NCI-H510A (cell line): ENCODE measurements around the gene PTBP2.
"Not testable (repeated sequence)": the region's sequence is repeated elsewhere in the genome, so short reads cannot be mapped to it uniquely, and the experiment has no call there.

ENCODE experiments used
- DNase-seq: peaks from one replicate; lab custom pipeline; 2025; lab: John Stamatoyannopoulos, UW

PTBP2 gene

DNA sequence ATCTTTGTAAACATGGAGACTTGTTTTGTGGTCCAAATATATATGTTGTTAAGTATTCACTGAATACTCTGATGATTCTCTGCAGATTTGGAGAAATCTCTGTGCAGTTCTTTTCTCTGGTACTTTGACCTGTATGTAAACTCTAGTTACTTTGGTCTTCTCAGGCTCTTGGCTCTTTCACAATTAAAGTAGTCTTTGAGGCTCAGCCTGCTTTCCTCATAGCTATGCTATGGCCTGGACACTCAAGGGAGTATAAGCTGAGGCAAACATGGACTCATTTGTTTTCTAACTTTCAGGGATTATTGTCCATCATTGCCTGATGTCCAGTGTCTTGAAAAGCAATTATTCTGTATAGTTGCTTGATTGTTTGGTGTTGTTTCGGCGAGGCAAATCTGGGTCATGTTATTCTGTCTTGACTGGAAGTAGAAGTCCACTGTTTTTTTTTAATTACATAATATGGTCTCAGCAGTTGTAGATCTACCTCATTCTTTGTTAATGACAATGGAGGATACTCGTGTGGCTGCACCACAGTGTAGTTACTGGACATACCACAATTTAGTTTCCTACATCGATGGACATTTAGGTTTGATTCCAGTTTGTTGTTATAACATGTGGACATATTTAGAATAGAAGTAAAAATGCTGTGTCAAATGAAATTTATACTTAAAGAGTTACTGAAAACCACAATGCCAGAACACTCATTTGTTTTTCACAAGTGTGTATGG is 9.2 kb downstream of the PTBP2 start:
- no peak for DNase-seq

DNA sequence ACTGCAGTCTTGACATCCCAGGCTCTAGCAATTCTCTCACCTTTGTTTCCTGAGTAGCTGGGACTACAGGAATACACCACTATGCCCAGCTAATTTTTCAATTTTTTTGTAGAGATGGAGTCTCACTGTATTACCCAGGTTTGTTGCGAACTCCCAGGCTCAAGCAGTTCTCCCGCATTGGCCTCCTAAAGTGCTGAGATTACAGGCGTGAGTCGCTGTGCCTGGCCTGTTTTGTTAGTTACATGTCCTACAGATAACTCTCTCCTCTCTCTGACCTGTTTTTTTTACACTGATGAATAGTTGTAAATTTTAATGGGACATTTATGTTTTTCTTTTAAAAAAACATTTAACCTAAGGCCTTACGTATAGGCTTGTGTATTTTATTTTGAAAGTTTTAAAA is 19.8 kb downstream of the PTBP2 start:
- no peak for DNase-seq

DNA sequence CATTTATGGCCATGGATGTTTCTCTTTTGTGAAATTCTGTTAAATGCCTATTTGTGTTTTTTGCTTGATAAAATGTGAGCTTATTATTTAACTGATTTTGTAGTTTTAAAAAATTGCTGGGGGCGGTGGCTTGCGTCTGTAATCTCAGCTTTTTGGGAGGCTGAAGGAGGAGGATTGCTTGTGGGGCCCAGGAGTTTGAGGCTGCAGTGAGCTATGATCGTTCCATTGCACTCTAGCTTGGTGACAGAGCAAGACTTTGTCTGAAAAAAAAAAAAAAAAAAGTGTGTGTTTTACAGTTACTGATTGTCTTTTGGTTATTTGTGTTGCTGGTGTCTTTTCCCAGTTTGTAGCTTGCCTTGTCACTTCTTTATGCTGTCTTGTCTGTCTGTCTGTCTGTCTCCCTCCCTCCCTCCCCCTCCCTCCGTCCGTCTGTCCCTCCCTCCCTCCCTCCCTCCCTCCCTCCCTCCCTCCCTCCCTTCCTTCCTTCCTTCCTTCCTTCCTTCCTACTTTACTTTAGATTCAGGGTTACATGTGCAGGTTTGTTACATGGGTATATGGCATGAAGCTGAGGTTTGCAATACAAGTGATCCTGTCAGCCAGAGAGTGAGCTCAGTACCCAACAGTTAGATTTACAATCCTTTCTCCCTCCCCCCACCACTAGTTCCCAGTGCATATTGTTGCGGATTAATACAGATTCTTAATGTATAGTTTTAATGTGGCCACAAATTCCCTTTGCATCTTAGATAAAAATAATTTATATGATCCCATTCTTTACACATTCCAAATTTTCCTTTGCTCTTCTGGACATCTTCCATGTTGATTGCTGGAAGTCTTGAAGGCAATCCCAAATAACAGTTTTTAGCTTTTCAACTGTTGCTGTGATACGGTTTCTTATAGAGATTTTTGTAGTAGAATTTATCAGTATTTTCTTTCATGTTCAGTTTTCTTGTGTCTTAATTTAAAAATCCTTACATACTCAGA is 25.1 kb downstream of the PTBP2 start:
- DNase-seq: no peak

DNA sequence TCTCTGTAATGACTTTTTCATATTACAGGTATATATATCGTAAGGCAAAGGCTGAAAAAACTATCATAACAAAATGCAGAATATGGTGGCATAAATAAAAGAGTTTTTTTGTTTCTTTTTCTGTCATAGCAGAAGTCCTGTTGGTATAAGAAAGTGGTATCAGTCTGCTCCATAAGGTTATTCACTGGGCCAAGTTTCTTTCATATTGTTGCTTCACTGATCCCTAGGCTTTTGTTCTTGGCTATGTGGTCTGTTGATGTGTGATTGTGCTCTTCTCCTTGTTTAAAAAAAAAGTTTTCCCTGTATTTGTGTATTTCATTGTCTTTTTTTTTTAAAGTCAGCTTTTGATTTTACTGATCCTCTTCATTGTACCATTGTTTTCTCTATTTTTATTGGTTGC is 26.0 kb downstream of the PTBP2 start:
- DNase-seq: no peak

DNA sequence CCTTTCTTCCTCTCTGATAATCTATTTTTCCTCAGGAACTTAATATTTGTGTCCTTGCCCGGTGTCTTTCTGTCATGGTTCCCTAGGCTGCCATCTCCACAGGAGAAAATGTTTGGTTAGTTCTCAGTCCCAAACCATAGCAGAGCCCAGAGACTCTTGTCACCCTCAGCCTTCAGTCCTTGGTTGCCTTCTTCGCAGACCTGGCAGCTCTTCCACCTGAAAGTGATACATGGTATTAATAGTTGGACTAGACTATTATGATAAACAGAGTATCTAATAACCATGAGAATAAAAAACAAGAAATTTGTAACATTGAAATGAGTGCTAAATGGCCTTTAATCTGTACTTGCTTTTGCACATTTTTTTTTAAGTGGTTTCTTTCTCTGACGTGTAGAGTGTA is 26.5 kb downstream of the PTBP2 start:
- no peak for DNase-seq

DNA sequence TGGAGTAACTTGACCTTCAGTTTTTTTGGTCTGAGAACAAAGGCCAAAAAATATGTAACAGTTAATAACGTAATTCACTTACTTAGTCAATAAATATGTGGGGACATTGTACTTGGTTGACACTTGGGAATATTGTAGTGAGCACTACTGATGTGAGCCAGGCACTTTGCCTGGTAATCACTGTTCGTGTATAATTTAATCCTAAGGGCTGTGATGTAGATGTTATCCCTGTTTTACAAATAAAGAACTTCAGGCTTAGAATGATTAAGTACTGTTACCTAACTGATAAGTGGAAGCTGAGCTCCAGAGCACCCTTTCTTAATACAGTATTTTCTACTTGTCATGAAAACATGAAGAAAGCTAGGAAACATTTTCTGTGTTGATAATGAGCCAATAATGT is 28.0 kb downstream of the PTBP2 start:
- DNase-seq: no peak

DNA sequence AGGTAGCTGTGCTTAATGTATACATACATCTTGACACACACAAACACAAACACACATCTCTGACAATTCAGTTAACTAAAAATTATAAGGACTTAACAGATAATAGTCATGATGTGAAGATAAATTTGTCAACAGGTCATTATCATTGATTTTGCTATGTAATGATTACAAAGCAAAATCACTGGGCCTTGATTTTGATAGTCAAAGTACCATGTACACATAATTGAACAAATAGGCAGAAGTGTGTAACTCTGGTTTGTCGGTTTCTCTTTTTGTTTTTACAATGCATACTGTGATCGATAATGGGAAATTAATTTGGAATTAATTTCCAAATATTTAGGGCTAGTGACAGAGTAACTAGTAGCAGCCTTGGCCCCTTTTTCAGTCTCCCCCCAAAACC is 30.8 kb downstream of the PTBP2 start:
- no peak for DNase-seq

DNA sequence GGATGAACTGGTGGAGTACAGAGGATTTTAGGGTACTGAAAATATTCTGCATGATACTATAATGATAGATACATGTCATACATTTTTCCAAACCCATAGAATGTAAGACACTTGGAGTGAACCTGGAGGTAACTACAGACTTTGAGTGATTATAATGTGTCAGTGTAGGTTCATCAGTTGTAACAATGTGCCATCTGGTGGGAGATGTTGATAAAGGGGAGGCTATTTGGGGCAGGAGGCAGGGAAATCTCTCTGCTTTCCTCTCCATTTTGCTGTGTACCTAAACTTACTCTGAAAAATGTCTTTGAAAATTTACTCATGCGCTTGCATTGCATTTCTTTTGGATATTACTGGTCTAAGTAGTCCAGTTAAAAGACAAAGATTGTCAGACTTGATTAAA is 35.2 kb downstream of the PTBP2 start:
- no peak for DNase-seq

DNA sequence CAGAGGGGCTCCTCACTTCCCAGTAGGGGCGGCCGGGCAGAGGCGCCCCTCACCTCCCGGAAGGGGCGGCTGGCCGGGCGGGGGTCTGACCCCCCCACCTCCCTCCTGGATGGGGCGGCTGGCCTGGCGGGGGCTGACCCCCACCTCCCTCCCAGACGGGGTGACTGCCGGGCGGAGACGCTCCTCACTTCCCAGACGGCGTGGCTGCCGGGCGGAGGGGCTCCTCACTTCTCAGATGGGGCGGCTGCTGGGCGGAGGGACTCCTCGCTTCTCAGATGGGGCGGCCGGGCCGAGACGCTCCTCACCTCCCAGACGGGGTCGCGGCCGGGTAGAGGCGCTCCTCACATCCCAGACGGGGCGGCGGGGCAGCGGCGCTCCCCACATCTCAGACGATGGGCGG is 41.0 kb downstream of the PTBP2 start:
- DNase-seq: not testable (repeated sequence)

DNA sequence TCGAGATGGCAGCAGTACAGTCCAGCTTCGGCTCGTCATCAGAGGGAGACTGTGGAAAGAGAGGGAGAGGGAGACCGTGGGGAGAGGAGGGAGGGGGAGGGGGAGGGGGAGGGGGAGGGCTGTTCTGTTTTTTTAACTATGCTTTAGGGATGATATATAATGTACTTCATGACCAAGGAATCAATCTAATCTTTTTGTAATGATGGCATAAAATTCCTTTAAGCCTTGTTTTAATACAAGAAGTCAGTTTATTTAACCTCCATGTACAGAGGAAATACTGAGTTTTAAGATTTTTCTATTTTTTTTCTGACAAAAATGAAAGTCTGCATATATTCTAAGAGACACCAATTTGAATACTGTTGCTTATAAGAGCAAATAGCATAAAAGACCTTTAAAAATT is 41.9 kb downstream of the PTBP2 start:
- DNase-seq: no peak

DNA sequence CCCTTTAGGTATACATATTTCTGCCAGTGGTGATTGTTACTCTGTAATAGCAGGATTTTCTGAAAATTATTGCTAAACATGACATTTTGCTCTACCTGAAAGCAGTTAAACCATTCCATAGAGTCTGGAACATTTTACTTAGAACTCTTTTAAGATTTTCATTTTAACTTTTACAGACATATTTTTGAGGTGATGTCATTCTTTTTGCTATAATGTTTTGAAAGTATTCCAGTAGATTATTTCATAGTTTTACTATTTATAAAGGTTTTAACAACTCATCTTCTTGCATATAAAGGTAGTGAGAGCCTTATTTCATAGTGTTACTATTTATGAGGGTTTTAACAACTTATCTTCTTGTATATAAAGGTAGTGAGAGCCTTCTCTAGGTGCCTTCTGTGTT is 42.9 kb downstream of the PTBP2 start:
- no peak for DNase-seq

DNA sequence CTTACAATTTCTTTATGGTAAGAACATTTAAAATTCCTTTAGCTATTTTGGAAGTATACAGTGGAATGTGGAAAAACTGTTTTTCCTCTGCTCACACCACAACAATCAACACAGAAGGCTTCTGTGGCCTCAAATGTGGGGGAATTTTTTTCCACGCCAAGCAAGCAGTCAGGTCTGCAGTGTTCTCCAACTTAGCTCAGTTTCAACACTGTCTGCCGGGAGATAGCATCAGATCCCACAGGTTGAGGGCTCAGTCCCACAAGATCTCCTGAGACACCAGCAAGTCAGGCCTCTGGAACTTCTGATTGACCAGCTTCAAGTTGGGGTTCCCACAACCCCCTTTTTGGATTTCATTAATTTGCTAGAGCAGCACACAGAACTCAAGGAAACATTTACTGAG is 50.3 kb downstream of the PTBP2 start:
- no peak for DNase-seq

DNA sequence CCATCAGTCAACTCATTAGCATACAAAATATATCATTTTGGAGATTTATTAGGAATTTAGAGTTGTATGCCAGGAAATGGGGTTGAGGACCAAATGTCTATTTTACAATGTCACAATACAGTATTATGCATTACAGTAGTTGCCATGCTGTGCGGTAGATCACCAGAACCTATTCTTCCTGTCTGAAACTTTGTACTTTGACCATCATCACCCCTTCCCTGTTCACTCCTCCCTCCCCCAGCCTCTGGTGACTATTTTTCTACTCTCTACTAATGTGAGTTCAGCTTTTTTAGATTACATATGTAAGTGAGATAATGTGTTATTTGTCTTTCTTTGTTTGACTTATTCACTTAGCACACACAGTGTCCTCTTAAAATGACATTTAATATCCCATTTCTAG is 50.8 kb downstream of the PTBP2 start:
- DNase-seq: no peak

DNA sequence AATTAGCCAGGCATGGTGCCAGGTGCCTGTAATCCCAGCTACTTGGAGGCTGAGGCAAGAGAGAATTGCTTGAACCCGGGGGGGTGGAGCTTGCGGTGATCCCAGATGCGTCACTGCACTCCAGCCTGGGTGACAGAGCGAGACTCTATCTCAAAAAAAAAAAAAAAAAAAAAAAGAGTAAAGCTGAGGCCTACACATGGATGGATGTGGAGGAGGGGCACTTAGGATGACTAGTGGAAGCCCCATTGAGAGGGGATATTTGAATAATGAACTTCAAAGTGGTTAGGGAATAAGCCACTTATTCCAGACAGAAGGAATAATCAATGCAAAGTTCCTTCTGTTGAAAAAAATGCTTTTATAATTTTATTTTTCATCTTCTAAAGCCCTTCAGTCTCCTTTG is 51.4 kb downstream of the PTBP2 start:
- DNase-seq: no peak

DNA sequence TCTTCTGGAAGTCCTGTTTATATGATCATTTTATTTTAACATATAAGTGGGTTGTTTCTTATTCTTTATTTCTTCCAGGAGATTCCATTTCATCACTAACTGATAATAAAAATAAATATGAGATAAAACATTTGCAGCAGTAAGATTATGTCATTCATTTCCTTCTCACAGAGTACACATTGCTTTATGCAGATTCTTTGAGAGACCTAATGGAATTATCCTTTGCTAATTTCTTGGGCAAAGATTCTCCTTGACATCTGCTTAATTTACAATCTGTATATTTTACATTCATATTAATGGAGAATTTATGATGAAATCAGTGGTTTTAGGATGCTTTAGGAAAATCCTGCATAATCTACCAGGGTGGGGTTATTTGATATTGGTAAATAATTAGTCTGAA is 60.6 kb downstream of the PTBP2 start:
- no peak for DNase-seq

DNA sequence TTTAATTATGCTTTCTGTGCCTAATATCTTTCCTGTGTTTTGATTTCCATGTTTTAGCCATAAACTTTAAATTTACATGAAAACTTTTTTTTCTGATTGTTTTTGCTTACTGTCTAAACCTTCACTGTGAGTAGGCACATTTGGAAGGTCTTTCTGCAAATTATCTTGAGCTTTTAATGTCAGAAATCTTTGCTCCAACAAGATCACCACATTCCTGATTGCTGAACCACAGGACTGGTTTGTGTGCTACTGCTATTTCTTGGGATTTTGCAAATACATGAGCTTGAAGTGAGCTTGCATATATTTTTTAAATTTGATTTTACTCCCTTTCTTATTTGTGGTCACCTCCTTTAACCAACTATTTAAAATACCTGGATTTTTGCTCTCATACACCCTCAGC is 61.3 kb downstream of the PTBP2 start:
- no peak for DNase-seq

DNA sequence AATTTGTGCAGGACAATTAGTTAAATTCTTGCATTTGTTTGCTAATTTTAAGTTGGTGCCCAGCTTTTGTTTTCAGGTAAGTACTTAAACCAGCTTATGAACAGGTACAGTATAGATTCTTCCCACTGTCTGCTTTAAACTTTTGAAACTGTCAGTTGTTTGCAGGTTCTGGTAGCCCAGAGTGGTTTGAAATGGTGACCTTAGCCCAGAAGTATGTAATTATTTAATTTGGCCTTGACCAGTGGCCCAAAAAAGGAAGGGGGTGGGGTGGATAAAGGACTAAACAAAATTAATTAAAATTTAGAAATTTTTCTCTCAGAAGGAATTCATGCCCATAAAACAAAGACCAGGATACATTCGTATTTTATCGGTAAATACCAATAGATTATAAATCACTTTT is 69.0 kb downstream of the PTBP2 start:
- DNase-seq: no peak

DNA sequence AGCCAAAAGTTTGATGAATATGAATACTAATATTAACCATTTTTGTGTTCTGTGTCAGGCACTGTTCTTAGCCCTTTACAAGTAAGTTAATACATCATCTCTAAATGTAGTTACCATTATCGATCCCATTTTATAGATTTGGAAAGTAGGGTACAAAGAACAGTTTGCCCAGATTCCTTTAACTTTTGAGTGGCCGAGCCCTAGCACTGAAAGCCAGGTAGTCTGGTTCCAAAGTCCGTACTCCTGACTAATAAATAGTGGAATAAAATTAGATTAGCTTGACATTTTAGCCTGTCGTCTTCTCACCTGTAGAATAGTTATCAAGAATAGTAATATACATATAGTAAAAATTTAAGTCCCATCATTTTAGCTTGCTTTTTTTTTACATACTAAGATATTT is 70.6 kb downstream of the PTBP2 start:
- no peak for DNase-seq

DNA sequence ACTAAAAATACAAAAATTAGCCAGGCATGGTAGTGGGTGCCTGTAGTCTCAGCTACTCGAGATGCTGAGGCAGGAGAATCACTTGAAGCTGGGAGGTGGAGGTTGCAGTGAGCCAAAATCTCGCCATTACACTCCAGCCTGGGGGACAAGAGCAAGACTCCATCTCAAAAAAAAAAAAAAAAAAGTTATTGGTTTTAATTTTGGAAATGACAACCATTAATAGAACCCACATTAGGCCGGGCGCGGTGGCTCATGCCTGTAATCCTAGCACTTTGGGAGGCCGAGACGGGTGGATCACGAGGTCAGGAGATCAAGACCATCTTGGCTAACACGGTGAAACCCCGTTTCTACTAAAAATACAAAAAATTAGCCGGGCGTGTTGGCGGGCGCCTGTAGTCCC is 80.1 kb downstream of the PTBP2 start:
- not testable (repeated sequence) for DNase-seq

DNA sequence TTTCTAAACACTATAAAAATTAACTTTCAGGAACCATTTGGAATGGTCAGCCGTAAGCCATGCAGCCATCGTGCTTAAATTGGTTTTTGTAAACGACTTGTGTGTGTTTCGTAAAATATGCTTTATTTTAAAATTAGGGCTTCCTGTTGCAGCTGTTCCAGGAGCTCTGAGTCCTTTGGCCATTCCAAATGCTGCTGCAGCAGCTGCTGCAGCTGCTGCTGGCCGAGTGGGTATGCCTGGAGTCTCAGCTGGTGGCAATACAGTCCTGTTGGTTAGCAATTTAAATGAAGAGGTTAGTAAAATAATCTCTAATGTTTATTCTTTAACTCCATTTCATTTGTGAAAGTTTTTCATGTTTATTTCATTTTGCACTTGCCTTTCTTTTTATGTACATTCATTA is 83.1 kb downstream of the PTBP2 start:
- no peak for DNase-seq

DNA sequence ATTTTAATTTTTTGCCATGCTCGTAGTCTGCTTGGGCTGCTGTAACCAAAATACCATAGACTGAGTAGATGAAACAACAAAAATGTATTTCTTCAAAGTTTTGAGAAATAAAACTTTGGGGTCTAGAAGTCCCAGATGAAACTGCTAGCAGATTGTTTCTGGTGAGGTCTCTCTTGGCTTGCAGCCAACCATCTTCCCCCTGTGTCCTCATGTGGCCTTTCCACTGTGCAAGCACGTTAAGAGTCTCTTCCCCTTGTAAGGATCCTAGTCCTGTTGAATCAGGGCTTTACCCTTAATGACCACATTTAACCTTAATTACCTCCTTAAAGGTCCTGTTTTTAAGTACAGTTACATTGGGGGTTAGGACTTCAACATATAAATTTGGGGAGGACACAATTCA is 86.6 kb downstream of the PTBP2 start:
- no peak for DNase-seq

DNA sequence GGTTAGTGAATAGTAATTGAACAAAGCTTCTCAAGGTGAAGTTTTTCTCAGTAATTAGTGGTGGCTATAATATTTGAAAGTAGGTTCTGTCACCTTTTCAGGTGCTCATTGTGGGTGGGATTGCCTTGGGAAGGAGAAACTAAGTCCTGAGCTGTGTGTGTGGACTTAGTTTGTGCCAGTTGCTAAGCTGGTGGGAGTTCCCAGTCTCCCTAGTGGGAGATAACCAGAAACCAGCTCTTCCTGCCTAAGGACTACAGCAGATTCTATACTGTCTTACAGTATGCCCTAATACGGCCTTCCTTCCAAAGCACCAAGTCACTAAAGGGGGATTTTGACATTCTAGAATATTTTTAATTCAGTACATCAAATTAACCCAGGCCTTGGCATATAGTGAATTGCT is 94.3 kb downstream of the PTBP2 start:
- no peak for DNase-seq

DNA sequence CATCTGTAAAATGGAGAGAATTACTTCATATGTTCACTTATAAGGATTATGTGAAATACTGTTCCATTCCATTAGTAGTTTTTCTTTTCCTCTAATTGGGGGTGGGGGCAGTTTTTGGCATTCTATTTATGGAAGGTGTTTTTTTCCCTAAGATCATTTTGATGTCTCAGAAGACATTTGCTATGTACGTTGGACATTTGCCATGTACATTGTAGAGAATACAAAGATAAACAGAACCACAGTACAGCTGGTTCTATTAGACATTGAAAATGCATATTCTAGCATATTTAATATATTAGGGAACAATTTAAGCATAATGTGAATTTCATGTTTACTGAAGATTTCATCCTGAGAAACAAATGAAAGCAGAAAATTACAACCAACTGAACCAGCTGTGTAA is 98.5 kb downstream of the PTBP2 start:
- no peak for DNase-seq

DNA sequence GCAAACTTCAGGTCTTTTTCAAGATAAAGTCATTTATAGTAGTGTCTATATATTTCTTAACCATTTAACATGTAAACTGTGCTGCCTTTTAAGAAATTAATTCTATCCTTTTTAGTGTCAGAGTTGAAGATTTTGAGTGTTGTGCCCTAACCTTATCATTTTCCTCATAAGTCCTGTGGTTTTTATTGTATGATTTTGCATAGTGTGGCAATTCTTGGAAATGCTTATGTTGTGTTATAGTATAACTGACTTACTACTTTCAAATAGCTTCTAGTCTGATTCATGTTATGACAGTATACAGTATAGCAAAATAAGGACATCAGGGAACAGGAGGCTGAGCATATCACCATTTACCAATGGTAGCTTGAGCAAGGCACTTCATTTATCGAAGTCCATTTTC is 99.1 kb downstream of the PTBP2 start:
- DNase-seq: no peak
